GM12872 (cell line): Measurements from ENCODE around the gene WDFY4.

Experiments
- CTCF ChIP-seq: IDR thresholded peaks from 3 replicates; pipeline ENCODE4 v1.5.1; 2011; ENCODE audit warnings: low read depth, mild to moderate bottlenecking, low read length, moderate library complexity; ENCODE audit not compliant: insufficient read depth

WDFY4 gene

GRCh38 chr10:48773580-48773979, 88.9 kb downstream of the WDFY4 start:
- no peak for TF ChIP-seq CTCF

- no peak for TF ChIP-seq CTCF
These were observed 89.9 kb downstream of the WDFY4 start for GRCh38 chr10:48774416-48775205.

GRCh38 chr10:48775206-48775517, 90.5 kb downstream of the WDFY4 start:
- TF ChIP-seq CTCF = no peak

GRCh38 chr10:48776005-48776522, 91.4 kb downstream of the WDFY4 start:
- no peak for TF ChIP-seq CTCF

- TF ChIP-seq CTCF = no peak
These were observed 91.9 kb downstream of the WDFY4 start for GRCh38 chr10:48776528-48776927.

- TF ChIP-seq CTCF = no peak
These were observed 92.4 kb downstream of the WDFY4 start for GRCh38 chr10:48777110-48777509.

GRCh38 chr10:48778193-48778857, 93.7 kb downstream of the WDFY4 start:
- TF ChIP-seq CTCF = no peak
